Upper lobe of left lung (tissue), 4 donors: Measurements from ENCODE around the gene MGAT4A.

ENCODE experiments used
- EP300 ChIP-seq, 4 donors: sonication (generic); formaldehyde crosslinking; IDR thresholded peaks; one replicate each; pipeline ENCODE4 v1.5.1; 2017; ENCODE audit warnings: antibody characterized with exemption in 4 of 4, control low read depth in 2 of 4
- POLR2A ChIP-seq, 4 donors: fragments of 450-650 bp; IDR thresholded peaks; one replicate each; pipeline ENCODE4 v1.5.1; 2016 to 2017; ENCODE audit warnings: antibody characterized with exemption in 4 of 4, mild to moderate bottlenecking in 2 of 4
- POLR2AphosphoS5 ChIP-seq, 2 donors: sonication (generic); formaldehyde crosslinking; IDR thresholded peaks; one replicate each; pipeline ENCODE4 v1.5.1; 2017; ENCODE audit warnings: antibody characterized with exemption in 2 of 2
- TF ChIP-seq, protein P1 (sequence below), 6 experiments: fragments of 450-650 bp in 4 of 6; fragments of 200-600 bp in 2 of 6; sonication (generic) in 2 of 6; IDR thresholded peaks; one replicate each; pipeline ENCODE4 v1.5.1; 2016 to 2019; ENCODE audit warnings: antibody characterized with exemption in 6 of 6

DNA sequence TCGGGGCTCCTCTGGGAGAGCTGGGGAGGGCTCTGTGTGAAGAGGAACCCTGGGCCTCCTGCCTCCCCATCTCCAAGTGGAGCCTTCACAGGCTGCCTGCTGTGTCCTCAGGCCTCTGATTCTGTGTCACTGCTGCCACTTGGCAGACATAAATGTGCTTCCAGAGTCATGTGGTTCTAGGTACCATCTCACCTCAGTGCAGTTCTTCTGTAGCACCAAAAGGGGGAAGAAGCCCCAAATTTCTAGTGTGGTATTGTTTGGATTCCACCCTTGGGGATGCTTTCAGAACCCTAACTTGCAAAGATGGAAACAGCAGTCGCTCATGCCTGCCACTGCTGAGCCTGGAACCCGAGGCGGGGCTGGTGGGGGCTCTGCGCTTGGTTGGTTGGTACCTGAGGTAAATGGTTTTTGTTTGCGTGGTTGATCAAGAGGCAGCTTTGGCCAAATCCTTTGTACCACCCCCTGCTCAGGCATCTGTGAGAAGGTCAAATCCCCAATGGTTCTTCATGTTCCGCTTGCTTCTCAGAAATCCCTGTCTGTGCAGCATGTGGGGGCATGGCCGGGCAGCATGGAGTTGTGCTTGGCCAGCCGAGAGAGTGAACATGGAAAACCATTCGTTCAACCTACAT, 150.2 kb downstream of the MGAT4A start:
- TF ChIP-seq, protein P1, sequence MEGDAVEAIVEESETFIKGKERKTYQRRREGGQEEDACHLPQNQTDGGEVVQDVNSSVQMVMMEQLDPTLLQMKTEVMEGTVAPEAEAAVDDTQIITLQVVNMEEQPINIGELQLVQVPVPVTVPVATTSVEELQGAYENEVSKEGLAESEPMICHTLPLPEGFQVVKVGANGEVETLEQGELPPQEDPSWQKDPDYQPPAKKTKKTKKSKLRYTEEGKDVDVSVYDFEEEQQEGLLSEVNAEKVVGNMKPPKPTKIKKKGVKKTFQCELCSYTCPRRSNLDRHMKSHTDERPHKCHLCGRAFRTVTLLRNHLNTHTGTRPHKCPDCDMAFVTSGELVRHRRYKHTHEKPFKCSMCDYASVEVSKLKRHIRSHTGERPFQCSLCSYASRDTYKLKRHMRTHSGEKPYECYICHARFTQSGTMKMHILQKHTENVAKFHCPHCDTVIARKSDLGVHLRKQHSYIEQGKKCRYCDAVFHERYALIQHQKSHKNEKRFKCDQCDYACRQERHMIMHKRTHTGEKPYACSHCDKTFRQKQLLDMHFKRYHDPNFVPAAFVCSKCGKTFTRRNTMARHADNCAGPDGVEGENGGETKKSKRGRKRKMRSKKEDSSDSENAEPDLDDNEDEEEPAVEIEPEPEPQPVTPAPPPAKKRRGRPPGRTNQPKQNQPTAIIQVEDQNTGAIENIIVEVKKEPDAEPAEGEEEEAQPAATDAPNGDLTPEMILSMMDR (IDR thresholded peaks at IDR 0.05): no peak
- TF ChIP-seq POLR2AphosphoS5 (IDR thresholded peaks at IDR 0.05): no peak
- no peak for TF ChIP-seq EP300 (IDR thresholded peaks at IDR 0.05)
- no peak for TF ChIP-seq POLR2A (IDR thresholded peaks at IDR 0.05)
